ENCODE results near the gene FBRSL1. TPM values are rescaled to one million over a fixed set of nuclear protein-coding genes. Genes with fewer than 3 reads are reported as not detected.
"Not testable (repeated sequence)": the region's sequence is repeated elsewhere in the genome, so short reads cannot be mapped to it uniquely, and the experiment has no call there.

Gene FBRSL1
- total RNA-seq, 1 donor from 2014 or later: 24.0 TPM

DNA sequence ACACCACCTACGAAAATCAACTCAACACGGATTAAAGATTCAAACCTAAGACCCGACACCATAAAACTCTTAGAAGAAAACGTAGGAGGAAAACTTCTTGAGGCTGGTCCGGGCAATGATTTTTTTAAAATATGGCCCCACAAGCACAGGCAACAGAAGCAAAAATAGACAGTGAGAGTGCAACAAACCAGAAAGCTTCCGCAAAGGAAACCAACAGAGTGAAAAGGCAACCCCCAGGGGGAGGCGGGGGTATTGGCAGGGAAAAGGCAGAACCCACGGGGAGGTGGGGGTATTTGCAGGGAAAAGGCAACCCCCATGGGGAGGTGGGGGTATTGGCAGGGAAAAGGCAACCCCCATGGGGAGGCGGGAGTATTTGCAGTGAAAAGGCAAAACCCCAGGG, 20.5 kb upstream of the FBRSL1 start:
- no peak for DNase-seq (ENCODE audit: extremely low read depth, low read depth, low spot score)

DNA sequence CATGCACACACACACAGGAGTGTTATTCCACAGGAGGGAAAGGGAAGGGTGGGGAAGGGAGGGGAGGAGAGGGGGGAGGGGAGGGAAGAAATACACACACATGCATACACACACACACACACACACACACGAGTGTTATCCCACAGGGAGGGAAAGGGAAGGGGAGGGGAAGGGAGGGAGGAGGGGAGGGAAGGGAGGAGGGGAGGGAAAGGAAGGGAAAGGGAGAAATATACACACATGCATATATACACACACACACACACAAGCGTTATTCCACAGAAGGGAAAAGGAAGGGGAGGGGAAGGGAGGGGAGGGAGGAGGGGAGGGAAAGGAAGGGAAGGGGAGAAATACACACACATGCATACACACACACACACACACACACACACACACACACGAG, 19.6 kb upstream of the FBRSL1 start:
- no peak for DNase-seq (ENCODE audit: extremely low read depth, low read depth, low spot score)

DNA sequence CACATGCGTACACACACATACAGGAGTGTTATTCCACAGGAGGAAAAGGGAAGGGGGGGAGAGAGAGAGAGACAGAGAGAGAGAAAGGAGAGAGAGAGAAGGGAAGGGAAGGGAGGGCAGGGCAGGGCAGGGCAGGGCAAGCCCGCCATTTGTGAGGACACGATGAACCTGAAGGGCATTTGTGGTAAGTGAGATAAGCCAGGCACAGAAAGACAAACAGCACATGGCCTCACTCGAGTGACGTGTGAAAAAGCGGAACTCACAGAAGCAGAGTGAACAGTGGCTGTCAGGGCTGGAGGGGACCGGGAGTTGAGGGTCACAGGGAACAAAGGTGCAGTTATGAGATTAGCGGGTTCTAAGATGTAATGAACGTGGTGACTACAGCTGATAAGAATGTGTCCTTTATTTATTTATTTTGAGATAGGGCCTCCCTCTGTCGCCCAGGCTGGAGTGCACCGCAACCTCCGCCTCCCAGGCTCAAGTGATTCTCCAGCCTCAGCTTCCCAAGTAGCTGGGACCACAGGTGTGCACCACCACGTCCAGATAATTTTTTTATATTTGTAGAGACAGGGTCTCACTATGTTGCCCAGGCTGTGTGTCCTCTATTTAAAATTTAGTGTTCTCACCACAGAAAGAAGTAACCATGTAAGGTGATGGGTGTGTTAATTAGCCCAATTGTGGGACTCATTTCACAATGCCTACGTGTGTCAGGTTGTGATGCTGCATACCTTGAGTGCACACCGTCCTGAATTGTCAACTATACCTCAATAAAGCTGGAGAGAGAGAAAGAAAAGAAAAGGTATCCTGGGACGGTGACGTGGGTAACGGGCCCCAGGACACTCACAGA, 18.7 kb upstream of the FBRSL1 start:
- DNase-seq (ENCODE audit: extremely low read depth, low read depth, low spot score): no peak

DNA sequence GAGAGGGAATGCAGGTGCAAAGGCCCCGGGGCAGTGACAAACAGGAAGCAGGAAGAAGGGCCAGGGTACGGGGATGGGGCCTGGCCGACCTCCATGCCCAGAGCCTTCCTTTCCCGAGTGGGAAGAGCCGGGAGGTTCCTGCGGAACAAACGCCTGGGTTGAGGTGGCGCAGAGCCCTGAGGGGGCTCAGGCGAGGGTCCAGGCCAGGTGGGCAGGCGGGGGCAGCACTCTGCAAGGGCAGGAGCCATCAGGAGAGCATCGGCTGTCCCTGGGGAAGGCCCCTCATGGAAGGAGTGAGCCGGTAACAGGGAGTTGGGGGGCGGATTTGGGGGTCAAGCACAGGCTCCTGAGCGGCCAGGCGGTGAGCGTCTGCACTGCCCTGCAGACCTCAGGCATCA, 18.1 kb upstream of the FBRSL1 start:
- DNase-seq (ENCODE audit: extremely low read depth, low read depth, low spot score): no peak

DNA sequence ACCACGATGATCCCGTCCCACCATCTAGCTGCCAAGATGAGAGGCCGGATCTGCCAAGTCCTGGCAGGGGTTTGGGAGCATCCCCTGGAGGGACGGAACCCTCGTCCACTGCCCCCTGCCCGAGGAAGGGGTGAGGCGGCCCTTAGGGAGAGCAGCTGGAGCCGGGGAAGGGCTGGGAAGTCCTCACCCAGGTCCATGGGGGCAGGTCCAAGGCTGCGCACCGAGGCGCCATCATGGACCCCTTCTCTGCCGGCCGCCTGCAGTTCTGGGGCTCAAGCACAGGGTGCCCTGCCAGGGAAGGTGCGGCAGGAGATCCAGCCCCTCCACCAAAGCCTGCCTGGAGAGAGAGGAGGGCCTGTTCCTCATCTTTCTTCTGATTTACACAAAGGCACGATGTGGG, 17.6 kb upstream of the FBRSL1 start:
- DNase-seq (ENCODE audit: extremely low read depth, low read depth, low spot score): no peak

DNA sequence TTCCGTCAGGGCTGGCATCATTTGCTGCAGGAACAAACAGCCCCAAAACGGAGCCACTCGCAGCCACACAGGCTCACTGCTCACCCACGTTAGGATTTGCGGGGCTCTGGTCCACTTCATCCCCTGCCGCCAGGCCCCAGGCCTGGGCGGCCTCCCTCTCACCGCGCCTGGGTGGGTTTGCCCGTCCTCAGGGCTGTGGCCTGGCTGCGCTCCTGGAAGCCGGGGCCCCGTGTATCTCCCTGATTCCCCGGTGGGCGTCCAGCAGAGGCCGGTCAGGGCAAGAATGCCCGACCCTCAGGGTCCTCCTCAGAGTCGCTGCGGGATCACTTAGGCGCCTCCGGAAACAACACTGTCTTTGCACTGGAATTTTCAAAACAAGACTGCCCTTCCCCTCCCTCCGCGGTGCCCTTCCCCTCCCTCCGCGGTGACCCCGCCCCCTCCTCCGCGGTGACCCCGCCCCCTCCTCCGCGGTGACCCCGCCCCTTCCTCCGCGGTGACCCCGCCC, 15.7 kb upstream of the FBRSL1 start:
- DNase-seq (ENCODE audit: extremely low read depth, low read depth, low spot score): no peak

DNA sequence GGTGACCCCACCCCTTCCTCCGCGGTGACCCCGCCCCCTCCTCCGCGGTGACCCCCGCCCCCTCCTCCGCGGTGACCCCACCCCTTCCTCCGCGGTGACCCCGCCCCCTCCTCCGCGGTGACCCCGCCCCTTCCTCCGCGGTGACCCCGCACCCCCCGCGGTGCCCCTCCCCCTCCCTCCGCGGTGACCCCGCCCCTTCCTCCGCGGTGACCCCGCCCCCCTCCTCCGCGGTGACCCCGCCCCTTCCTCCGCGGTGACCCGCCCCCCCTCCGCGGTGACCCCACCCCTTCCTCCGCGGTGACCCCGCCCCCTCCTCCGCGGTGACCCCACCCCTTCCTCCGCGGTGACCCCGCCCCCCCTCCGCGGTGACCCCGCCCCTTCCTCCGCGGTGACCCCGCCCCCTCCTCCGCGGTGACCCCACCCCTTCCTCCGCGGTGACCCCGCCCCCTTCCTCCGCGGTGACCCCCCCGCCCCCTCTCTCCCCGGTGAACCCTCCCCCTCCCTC, 15.1 kb upstream of the FBRSL1 start:
- DNase-seq (ENCODE audit: extremely low read depth, low read depth, low spot score): not testable (repeated sequence)

DNA sequence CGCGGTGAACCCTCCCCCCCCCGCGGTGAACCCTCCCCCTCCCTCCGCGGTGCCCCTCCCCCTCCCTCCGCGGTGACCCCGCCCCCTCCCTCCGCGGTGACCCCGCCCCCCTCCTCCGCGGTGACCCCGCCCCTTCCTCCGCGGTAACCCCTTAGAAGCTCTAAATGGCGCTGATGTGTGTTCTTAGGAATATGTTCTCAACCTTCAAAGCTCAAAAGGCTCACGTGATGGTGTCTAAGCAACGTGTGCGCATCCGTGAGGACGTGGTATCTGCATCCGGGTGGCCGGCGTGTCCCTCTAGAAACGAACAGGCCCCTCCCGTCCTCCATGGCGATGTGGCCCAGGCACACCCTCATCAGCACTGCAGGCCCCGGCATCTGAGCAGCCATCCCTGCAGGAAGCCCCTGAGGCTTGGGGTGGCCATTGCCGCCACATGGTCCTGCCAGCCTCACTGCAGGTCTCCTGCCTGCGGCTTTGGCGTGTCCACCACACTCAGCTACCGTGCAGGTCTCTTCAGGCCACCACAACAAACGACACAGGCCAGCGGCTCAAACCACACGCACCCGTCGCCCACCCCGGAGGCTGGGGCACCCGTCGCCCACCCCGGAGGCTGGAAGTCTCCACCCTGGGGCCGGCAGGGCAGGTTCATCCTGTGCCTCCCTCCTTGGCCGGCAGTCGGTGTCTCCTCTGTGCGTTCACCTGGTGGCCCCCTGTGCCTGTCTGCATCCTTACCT, 14.5 kb upstream of the FBRSL1 start:
- DNase-seq (ENCODE audit: extremely low read depth, low read depth, low spot score): no peak

DNA sequence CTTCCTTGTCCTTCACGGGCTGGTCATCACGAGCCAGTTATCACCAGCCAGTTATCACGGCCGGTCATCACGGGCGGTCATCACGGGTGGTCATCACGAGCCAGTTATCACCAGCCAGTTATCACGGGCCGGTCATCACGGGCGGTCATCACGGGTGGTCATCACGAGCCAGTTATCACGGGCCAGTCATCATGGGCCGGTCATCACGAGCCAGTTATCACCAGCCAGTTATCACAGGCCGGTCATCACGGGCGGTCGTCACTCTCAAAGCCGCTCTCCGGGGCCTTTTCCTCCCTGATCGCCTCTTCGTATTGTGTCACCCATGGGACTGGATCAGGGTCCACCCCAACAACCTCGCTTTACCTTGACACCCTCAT, 13.9 kb upstream of the FBRSL1 start:
- no peak for DNase-seq (ENCODE audit: extremely low read depth, low read depth, low spot score)

DNA sequence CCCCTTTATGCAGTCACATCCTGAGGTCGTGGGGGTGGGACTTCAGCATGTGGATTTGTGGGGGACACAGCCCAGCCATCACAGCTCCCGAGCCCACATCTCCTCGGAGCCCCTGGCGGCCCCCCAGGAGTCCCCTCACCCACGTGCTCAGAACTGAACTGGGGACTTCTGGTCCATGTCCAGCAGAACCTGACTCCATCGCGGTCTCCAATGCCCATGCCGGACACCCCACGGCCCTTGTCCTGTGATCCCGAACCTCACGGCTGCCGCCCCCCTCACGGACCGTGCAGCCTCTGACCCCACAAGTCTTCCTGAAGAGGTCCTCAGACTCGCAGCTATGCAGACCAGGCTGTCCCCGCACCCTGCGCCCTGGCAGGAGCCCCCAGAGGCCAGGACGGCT, 13.5 kb upstream of the FBRSL1 start:
- DNase-seq (ENCODE audit: extremely low read depth, low read depth, low spot score): no peak

DNA sequence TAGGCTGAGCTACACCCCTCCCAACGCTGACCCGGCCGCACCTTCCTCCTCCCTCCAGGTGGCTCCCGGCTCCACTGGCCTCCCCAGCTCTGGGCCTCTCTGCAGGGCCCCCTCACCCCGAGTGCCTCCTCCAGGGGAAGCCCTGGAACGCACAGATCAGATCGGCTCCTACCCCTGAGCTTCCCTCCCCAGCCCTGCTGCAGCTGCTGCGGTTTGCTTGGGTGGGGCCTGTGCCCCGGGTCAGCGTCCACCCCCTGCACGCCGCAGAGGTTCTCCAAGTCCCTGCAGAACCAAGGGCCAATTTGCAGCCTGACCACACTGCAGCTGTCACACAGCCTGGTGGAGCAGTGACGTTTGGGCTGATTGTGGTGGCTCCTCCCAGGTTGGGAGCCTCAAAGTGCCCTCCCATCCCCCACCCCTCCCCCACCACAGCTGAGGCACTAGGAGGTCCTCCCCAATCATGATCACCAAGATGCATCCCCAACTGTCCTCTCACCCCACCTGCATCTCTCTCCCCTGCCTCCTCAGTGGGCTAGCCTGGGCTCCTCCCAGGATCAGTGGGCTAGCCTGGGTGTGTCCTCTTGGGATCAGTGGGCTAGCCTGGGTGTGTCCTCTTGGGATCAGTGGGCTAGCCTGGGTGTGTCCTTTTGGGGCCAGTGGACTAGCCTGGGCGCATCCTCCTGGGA, 12.8 kb upstream of the FBRSL1 start:
- no peak for DNase-seq (ENCODE audit: extremely low read depth, low read depth, low spot score)

DNA sequence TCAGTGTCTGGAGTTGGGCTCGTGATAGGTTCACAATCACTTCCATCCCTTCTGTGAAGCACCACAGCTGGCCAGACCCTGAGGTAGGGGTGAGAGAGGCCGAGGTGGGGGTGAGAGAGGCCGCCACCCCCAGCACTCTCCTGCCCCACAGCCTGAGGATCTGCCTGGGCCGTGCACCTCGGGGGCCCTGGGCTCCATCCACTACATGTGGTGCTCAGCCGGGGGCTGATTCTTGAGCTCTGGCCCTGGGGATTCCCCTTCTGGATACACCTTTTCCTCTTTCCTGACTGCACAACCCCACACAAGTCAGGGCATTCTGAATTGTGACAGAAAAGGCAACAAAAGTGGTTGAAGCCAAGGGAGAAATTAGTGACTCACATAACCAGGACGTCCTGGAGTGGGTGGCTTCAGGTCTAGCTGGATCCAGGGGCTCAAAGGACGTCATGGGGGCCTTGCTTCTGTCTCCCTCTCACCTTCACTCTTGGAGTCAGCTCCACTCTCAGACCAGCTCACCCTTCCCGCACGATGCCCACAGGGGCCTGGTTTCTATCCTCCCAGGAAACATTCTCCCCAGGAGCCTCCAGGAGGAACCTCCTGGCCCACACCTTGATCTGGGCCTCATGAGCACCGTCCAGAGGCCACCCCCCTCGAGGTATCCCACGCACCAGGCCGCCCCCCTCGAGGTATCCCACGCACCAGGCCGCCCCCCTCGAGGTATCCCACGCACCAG, 12.1 kb upstream of the FBRSL1 start:
- no peak for DNase-seq (ENCODE audit: extremely low read depth, low read depth, low spot score)

DNA sequence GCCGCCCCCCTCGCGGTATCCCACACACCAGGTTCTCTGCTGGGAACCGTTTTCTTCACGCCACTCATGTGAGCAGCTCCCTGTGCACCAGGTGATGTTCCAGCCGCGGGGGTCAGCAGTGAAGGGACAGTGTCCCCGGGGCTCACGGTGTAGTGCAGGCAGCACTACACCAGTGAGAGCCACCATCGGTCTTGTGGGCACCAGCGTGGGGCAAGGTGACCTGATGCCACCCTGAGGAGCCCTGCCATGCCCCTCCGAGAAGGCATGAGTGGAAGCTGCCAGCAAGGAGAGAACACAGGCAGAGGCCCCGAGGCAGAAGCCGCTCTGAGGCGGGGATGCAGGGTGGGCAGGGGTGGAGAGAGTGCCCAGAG, 11.5 kb upstream of the FBRSL1 start:
- DNase-seq (ENCODE audit: extremely low read depth, low read depth, low spot score): no peak

DNA sequence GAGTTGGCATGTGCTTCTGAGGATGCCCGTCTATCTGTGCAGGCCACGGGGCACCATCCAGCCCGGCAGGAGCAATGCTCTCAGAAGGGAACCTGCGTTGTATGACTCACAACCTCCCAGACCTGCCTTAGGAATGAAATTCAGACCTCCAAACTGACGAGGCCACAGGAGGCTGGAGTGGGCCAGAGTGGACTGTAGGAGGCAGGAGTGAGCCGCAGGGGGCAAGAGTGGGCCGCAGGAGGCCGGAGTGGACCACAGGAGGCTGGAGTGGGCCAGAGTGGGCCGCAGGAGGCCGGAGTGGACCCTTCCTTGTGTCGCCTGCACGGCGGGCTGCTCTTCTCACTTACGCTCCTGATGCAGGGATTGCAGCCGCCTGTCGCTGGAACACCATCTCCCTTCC, 11.1 kb upstream of the FBRSL1 start:
- DNase-seq (ENCODE audit: extremely low read depth, low read depth, low spot score): no peak

DNA sequence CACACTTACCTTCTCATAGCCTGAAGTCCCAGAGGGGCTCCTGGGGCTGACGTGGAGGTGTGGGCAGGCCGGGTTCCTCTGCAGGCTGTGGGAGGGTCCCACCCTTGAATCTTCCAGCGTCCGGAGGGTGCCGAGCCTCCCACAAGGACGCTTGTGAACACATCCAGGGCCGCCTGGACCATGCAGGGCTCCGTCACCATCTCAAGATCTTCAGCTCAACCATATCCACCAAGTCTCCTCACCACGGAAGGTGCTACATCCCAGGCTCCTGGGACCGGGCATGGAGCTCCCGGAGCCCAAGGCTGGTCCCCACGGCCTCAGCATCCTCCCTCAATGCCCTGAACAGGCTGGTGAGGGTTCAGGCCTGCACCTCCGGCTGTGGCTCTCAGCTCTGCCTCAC, 10.7 kb upstream of the FBRSL1 start:
- no peak for DNase-seq (ENCODE audit: extremely low read depth, low read depth, low spot score)

DNA sequence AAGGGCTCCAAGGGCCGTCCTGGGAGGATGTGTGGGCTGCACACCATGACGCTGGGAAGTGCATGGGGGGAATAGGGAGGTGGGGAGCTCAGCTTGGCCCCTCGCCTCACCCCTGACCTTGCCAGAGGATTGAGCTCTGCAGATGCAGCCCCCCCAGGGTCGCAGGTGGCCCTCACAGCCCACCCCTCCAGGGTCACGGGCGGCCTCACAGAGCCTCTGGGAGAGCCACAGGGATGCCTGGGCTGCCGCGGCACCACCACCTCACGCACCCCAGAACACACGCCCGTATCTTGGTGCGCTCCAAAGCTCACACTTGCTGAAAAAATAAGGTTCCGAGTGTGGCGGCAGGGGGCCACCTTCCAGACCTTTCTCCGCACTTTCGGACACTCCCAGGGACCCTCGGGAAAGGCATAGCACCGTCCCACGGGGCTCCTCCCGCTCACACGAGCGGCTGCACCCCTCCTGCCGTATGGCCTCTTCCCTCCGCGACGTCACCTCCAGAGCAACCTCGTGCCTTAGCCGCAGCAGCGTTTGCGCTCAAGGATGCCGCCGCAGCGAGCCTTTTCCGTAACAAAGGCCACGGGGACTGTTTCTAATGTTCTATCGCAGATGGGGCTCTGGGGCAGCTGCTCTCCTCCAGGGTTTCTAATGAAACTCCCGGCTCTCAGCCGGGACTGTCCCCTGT, 9.9 kb upstream of the FBRSL1 start:
- no peak for DNase-seq (ENCODE audit: extremely low read depth, low read depth, low spot score)

DNA sequence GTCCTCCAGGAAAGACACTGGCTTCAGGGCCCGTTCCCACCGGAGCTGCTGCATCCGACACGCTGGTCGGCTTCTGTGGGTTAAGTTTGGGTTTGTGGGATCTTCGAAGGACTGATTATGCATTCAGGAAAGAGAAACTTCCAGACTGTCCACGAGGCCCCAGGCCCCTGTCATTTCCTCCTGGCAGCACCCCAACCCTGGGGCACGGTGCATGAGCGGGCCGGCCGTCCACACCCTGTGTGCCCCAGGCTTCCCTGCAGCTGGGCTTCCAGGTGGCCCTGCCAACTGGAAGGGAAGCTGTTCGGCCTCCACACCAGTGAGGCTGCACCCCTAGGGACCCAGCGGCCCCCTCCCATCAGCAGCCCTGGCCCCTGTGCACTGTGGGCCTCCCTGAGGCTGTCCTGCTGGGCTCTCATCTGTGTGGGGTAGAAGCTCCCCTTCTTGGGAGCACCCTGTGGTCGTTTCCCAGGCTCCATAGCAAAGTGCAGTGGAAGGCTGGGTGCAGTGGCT, 9.3 kb upstream of the FBRSL1 start:
- DNase-seq (ENCODE audit: extremely low read depth, low read depth, low spot score): no peak

DNA sequence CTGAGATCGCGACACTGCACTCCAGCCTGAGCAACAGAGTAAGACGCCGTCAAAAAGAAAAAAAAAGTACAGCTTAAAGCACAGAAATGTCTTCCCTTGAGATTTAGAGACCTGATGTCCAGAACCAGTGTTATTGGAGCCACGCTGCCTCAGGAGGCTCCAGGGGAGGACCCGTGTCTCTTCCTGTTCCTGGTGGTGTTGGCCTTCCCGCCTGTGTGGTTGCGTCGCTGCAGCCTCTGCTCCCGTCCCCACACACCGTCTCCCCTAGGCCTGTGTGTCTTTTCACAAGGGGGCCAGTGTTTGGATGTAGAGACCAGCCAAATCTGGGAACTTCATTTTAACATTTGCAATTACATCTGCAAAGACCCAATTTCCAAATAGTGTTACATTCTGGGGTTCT, 8.6 kb upstream of the FBRSL1 start:
- no peak for DNase-seq (ENCODE audit: extremely low read depth, low read depth, low spot score)

DNA sequence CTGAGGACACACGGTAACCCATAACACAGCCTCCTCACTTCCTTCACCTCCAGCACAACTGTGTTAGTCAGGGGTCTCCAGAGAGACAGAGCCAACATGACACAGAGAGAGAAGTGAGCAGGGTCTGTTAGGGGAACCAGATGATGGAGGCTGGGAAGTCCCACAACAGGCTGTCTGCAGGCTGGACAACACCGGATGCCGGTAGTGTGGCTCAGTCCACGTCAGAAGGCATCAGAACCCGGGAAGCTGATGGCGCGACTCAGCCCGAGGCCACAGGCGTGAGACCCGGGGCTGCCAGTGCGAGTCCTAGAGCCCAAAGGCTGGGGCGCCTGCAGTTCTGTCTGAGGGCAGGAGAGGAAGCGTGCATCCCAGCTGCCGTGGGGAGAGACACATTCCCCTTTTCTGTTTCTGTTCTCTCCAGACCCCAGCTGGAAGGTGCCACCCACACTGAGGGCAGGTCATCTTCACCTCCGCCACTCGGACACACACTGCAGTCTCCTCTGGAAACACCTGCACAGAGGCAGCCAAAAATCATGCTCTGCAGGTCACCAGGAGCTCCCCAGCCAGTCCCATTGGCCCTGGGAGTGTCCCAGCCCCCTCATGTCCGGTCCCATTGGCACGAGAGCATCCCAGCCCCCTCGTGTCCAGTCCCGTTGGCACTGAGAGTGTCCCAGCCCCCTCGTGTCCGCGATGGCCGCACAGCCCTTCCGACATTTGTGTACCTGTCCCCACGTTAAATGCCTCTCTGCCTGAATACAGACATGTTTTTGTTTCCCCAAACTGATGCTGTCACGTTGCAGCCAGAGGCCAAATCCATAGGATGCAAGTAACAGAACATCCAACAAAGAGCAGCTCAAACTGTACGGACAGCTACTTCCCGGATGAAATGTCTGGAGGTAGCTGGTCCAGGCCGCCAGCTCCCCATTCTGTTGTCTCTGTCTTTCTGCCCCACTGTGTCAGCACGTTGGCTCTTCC, 7.9 kb upstream of the FBRSL1 start:
- no peak for DNase-seq (ENCODE audit: extremely low read depth, low read depth, low spot score)
